Naive thymus-derived CD4-positive, alpha-beta T cell (primary cell): ENCODE data around the gene STRBP. TPM values are rescaled to one million over a fixed set of nuclear protein-coding genes. Genes with fewer than 3 reads are reported as not detected.
A peak's percentile ranks its signal among the peaks of the same experiment; 100 is the strongest.

Experiments
- ATAC-seq: fragments of 150-1000 bp; cut with Tn5 transposase; 2 replicates; pipeline ENCODE4 v1.10.0; 2021; ENCODE audit warnings: mild to moderate bottlenecking, moderate library complexity
- CTCF ChIA-PET: fragments of 350-600 bp; sonication (Branson Sonifier 250); formaldehyde crosslinking; loops from one replicate; lab custom pipeline; 2021; ENCODE audit warnings: antibody characterized with exemption; lab: Charles Lee
- POLR2A ChIA-PET: fragments of 350-600 bp; sonication (Branson Sonifier 250); formaldehyde crosslinking; loops from one replicate; lab custom pipeline; 2021; ENCODE audit warnings: antibody characterized with exemption, inconsistent platforms; lab: Charles Lee
- DNase-seq, 9 donors: peaks; one replicate each; pipeline versions ENCODE4 v3.0.0 to v3.0.0-alpha.2; 2020 to 2022; ENCODE audit warnings: mixed read lengths in 1 of 9
- H3K27ac ChIP-seq: one replicate; pipeline ENCODE4 v1.7.0; 2013; ENCODE audit warnings: mild to moderate bottlenecking, low read depth, low read length, moderate library complexity
- H3K27me3 ChIP-seq, 2 donors: one replicate each; pipeline ENCODE4 v1.7.0; 2013; ENCODE audit warnings: low read length in 2 of 2, mild to moderate bottlenecking in 2 of 2, moderate library complexity in 2 of 2; ENCODE audit not compliant: control insufficient read depth in 2 of 2, insufficient read depth in 2 of 2
- H3K36me3 ChIP-seq, 3 experiments: 1 replicate in 2 of 3; 2 replicates in 1 of 3; pipeline ENCODE4 v1.7.0; 2013; ENCODE audit warnings: low read length in 3 of 3, mild to moderate bottlenecking in 3 of 3, moderate library complexity in 1 of 3; ENCODE audit not compliant: insufficient read depth in 3 of 3, control insufficient read depth in 2 of 3
- H3K4me1 ChIP-seq, 2 donors: one replicate each; pipeline ENCODE4 v1.7.0; 2013; ENCODE audit warnings: low read length in 2 of 2, mild to moderate bottlenecking in 2 of 2, moderate library complexity in 1 of 2; ENCODE audit not compliant: control insufficient read depth in 2 of 2, insufficient read depth in 2 of 2
- H3K4me3 ChIP-seq: 2 replicates; pipeline ENCODE4 v1.7.0; 2013; ENCODE audit warnings: mild to moderate bottlenecking, low read length
- H3K9me3 ChIP-seq, 3 experiments: 1 replicate in 2 of 3; 2 replicates in 1 of 3; pipeline ENCODE4 v1.7.0; 2013; ENCODE audit warnings: low read length in 3 of 3; ENCODE audit not compliant: control insufficient read depth in 2 of 3
- H3K27ac Mint-ChIP-seq, 9 donors: one replicate each; pipeline ENCODE4 v1.8.0; 2020 to 2022; ENCODE audit warnings: mixed read lengths in 9 of 9, mild to moderate bottlenecking in 8 of 9, moderate library complexity in 5 of 9, inconsistent platforms in 2 of 9
- H3K27me3 Mint-ChIP-seq, 5 donors: one replicate each; pipeline ENCODE4 v1.8.0; 2021 to 2022; ENCODE audit warnings: mixed read lengths in 5 of 5, mild to moderate bottlenecking in 1 of 5
- H3K36me3 Mint-ChIP-seq, 5 donors: one replicate each; pipeline ENCODE4 v1.8.0; 2020 to 2022; ENCODE audit warnings: mixed read lengths in 5 of 5, mild to moderate bottlenecking in 3 of 5, inconsistent platforms in 1 of 5
- H3K4me1 Mint-ChIP-seq, 7 donors: one replicate each; pipeline ENCODE4 v1.8.0; 2020 to 2022; ENCODE audit warnings: mixed read lengths in 7 of 7, mild to moderate bottlenecking in 3 of 7, inconsistent platforms in 1 of 7
- H3K4me3 Mint-ChIP-seq, 10 donors: one replicate each; pipeline ENCODE4 v1.8.0; 2020 to 2022; ENCODE audit warnings: mild to moderate bottlenecking in 10 of 10, mixed read lengths in 10 of 10, moderate library complexity in 6 of 10, inconsistent platforms in 2 of 10
- H3K9me3 Mint-ChIP-seq, 11 donors: one replicate each; pipeline ENCODE4 v1.8.0; 2020 to 2022; ENCODE audit warnings: mixed read lengths in 11 of 11, mild to moderate bottlenecking in 4 of 11, inconsistent platforms in 1 of 11, moderate library complexity in 1 of 11
- intact Hi-C, 2 donors: fragments of 100-400 bp; cut with micrococcal nuclease; formaldehyde crosslinking; loops; one replicate each; pipeline ENCODE4 v1.15.1; 2023
- polyA plus RNA-seq, 2 donors: library from polyadenylated mRNA; unstranded; fragments of 300-500 nt; fragmentation: Illumina TruSeq; gene quantifications; one replicate each; pipeline ENCODE4 v1.2.3, GENCODE V29; 2021
- total RNA-seq, 6 experiments: library from RNA in 5 of 6; stranded (reverse) in 5 of 6; gene quantifications; 1 replicate in 5 of 6; 2 replicates in 1 of 6; pipeline ENCODE4 v1.2.3 and lab custom pipeline; 2021 to 2026

Gene STRBP
- total and polyA plus RNA-seq, 7 experiments from 2014 or later: 14.5 to 28.8 (median 20.6) TPM

- Mint-ChIP-seq H3K4me1 (peaks cover 12 to 27% (median 23%) of the 10 kb centered on the region in 7 donors), H3K9me3 (no peaks in the 10 kb centered on the region), H3K36me3 (peaks cover 0 to 16% (median 0%) of the 10 kb centered on the region in 5 donors), H3K27ac (peak overlapping the region; percentile 58 to 94 (median 87)), H3K4me3 (peak overlapping the region in 6 of 10 donors; percentile 14 to 62 (median 46)), H3K27me3 (no peaks in the 10 kb centered on the region)
- ChIA-PET POLR2A (interaction anchor here (0.5 kb wide), 1 partner anchor 28 kb away, joined by 3 read pairs; no protein-coding TSS in a partner anchor), CTCF (no interaction called here)
- peak overlapping the region; percentile 10 for H3K27ac ChIP-seq
- H3K4me1 ChIP-seq: peaks cover 0 to 7% of the 10 kb centered on the region in 2 donors
- intact Hi-C loops: no loop called here
- DNase-seq (peak in 5 of 9 donors; percentile 7 to 36 (median 21)), ATAC-seq (peak; percentile 36)
- H3K4me3 ChIP-seq: no peak overlapping the region
- H3K27me3 ChIP-seq: no peaks in the 10 kb centered on the region
- H3K36me3 ChIP-seq: peaks cover 0 to 52% (median 4%) of the 10 kb centered on the region in 3 experiments
- H3K9me3 ChIP-seq: no peaks in the 10 kb centered on the region
Measured at GRCh38 chr9:123112015-123112975, 156.1 kb downstream of the STRBP start.

- Histone ChIP-seq H3K36me3 (peaks cover 0 to 59% (median 4%) of the 10 kb centered on the region in 3 experiments), H3K9me3 (no peaks in the 10 kb centered on the region), H3K4me3 (no peak overlapping the region), H3K4me1 (peaks cover 0 to 7% of the 10 kb centered on the region in 2 donors), H3K27me3 (no peaks in the 10 kb centered on the region), H3K27ac (peak overlapping the region; percentile 10)
- ChIA-PET CTCF (no interaction called here), POLR2A (no interaction called here)
- ATAC-seq (peak; percentile 23), DNase-seq (peak in 1 of 9 donors; percentile 18)
- H3K27me3 Mint-ChIP-seq: no peaks in the 10 kb centered on the region
- no peaks in the 10 kb centered on the region for H3K9me3 Mint-ChIP-seq
- peaks cover 0 to 20% (median 0%) of the 10 kb centered on the region in 5 donors for H3K36me3 Mint-ChIP-seq
- peak overlapping the region; percentile 58 to 94 (median 87) for H3K27ac Mint-ChIP-seq
- intact Hi-C loops: loop anchor here in 1 of 2 donors (2.0 kb wide), 1 partner anchor 239 kb away; no protein-coding TSS in a partner anchor
- H3K4me1 Mint-ChIP-seq: peaks cover 12 to 27% (median 23%) of the 10 kb centered on the region in 7 donors
- H3K4me3 Mint-ChIP-seq: peak overlapping the region in 6 of 10 donors; percentile 13 to 62 (median 36)
Measured at GRCh38 chr9:123111427-123112014, 156.9 kb downstream of the STRBP start.

GRCh38 chr9:123109540-123110279 lies 158.7 kb downstream of the STRBP start:
- Histone ChIP-seq H3K36me3 (peaks cover 0 to 53% (median 4%) of the 10 kb centered on the region in 3 experiments), H3K9me3 (no peaks in the 10 kb centered on the region), H3K4me1 (peaks cover 0 to 7% of the 10 kb centered on the region in 2 donors), H3K27ac (no peak overlapping the region), H3K27me3 (no peaks in the 10 kb centered on the region), H3K4me3 (no peak overlapping the region)
- H3K9me3 Mint-ChIP-seq: peaks cover 0 to 2% (median 0%) of the 10 kb centered on the region in 11 donors
- ATAC-seq (no peak), DNase-seq (no peak)
- peaks cover 12 to 27% (median 23%) of the 10 kb centered on the region in 7 donors for H3K4me1 Mint-ChIP-seq
- intact Hi-C loops: loop anchor here in 1 of 2 donors (2.0 to 10.0 kb wide), 2 partner anchors 115 to 241 kb away; no protein-coding TSS in a partner anchor
- ChIA-PET POLR2A (no interaction called here), CTCF (no interaction called here)
- H3K4me3 Mint-ChIP-seq: no peak overlapping the region
- peaks cover 0 to 7% (median 0%) of the 10 kb centered on the region in 5 donors for H3K36me3 Mint-ChIP-seq
- no peaks in the 10 kb centered on the region for H3K27me3 Mint-ChIP-seq
- peak overlapping the region in 3 of 9 donors; percentile 21 to 28 (median 22) for H3K27ac Mint-ChIP-seq

- DNase-seq: no peak
- CTCF ChIA-PET: no interaction called here
- intact Hi-C loops: loop anchor here in 1 of 2 donors (10.0 kb wide), 1 partner anchor 116 kb away; no protein-coding TSS in a partner anchor
- Histone ChIP-seq H3K4me1 (peaks cover 0 to 7% of the 10 kb centered on the region in 2 donors), H3K27me3 (no peaks in the 10 kb centered on the region), H3K4me3 (no peak overlapping the region), H3K27ac (no peak overlapping the region), H3K36me3 (peaks cover 0 to 55% (median 4%) of the 10 kb centered on the region in 3 experiments), H3K9me3 (no peaks in the 10 kb centered on the region)
- Mint-ChIP-seq H3K4me1 (peaks cover 12 to 27% (median 23%) of the 10 kb centered on the region in 7 donors), H3K27ac (peak overlapping the region in 3 of 9 donors; percentile 18 to 66 (median 21)), H3K9me3 (peaks cover 0 to 2% (median 0%) of the 10 kb centered on the region in 11 donors), H3K4me3 (no peak overlapping the region), H3K27me3 (no peaks in the 10 kb centered on the region), H3K36me3 (peaks cover 0 to 7% (median 0%) of the 10 kb centered on the region in 5 donors)
- POLR2A ChIA-PET: no interaction called here
- no peak for ATAC-seq
Measured at GRCh38 chr9:123108976-123109375, 159.4 kb downstream of the STRBP start.

GRCh38 chr9:123107639-123108285 lies 160.6 kb downstream of the STRBP start:
- Mint-ChIP-seq H3K27me3 (no peaks in the 10 kb centered on the region), H3K4me1 (peaks cover 12 to 25% (median 19%) of the 10 kb centered on the region in 7 donors), H3K36me3 (peaks cover 0 to 12% (median 3%) of the 10 kb centered on the region in 5 donors), H3K27ac (peak overlapping the region in 4 of 9 donors; percentile 23 to 78 (median 30)), H3K9me3 (peaks cover 0 to 2% (median 0%) of the 10 kb centered on the region in 11 donors), H3K4me3 (no peak overlapping the region)
- ATAC-seq (no peak), DNase-seq (no peak)
- ChIA-PET POLR2A (no interaction called here), CTCF (no interaction called here)
- Histone ChIP-seq H3K27me3 (no peaks in the 10 kb centered on the region), H3K27ac (no peak overlapping the region), H3K4me1 (peaks cover 0 to 7% of the 10 kb centered on the region in 2 donors), H3K36me3 (peaks cover 0 to 61% (median 4%) of the 10 kb centered on the region in 3 experiments), H3K4me3 (no peak overlapping the region), H3K9me3 (no peaks in the 10 kb centered on the region)
- intact Hi-C loops: loop anchor here in 1 of 2 donors (10.0 kb wide), 1 partner anchor 117 kb away; no protein-coding TSS in a partner anchor
